ENCODE data around the gene TMEM63B.
A peak's percentile ranks its signal among the peaks of the same experiment; 100 is the strongest.
"Not testable (repeated sequence)": the region's sequence is repeated elsewhere in the genome, so short reads cannot be mapped to it uniquely, and the experiment has no call there.

Gene TMEM63B

GRCh38 chr6:44088827-44089590 is 38.3 kb upstream of the TMEM63B start:
- Mint-ChIP-seq H3K4me3 (no peak overlapping the region), H3K9me3 (no peaks in the 10 kb centered on the region), H3K36me3 (ENCODE audit: low read depth) (no peaks in the 10 kb centered on the region), H3K4me1 (ENCODE audit: low read depth) (no peaks in the 10 kb centered on the region), H3K27ac (no peak overlapping the region), H3K27me3 (ENCODE audit: low read depth) (no peaks in the 10 kb centered on the region)
- no peak for DNase-seq (ENCODE audit: low spot score)

- no peaks in the 10 kb centered on the region for H3K27me3 Mint-ChIP-seq (ENCODE audit: low read depth)
- H3K27ac Mint-ChIP-seq = no peak overlapping the region
Observed at GRCh38 chr6:44090465-44090864, 36.9 kb upstream of the TMEM63B start.

GRCh38 chr6:44091356-44091755 is 36.0 kb upstream of the TMEM63B start:
- not testable (repeated sequence) for H3K27ac Mint-ChIP-seq

More at GRCh38 chr6:44090465-44090864, 36.9 kb upstream of the TMEM63B start:
- no peak for DNase-seq (ENCODE audit: low spot score)
- no peak overlapping the region for H3K4me3 Mint-ChIP-seq
- H3K9me3 Mint-ChIP-seq = no peaks in the 10 kb centered on the region
- no peaks in the 10 kb centered on the region for H3K36me3 Mint-ChIP-seq (ENCODE audit: low read depth)
- no peaks in the 10 kb centered on the region for H3K4me1 Mint-ChIP-seq (ENCODE audit: low read depth)

GRCh38 chr6:44091981-44092884 is 35.1 kb upstream of the TMEM63B start:
- Mint-ChIP-seq H3K27me3 (ENCODE audit: low read depth) (no peaks in the 10 kb centered on the region), H3K9me3 (no peaks in the 10 kb centered on the region), H3K4me1 (ENCODE audit: low read depth) (peaks cover 4% of the 10 kb centered on the region)

More at GRCh38 chr6:44091356-44091755, 36.0 kb upstream of the TMEM63B start:
- H3K27me3 Mint-ChIP-seq (ENCODE audit: low read depth); DNase-seq (ENCODE audit: low spot score); H3K9me3 Mint-ChIP-seq; H3K36me3 Mint-ChIP-seq (ENCODE audit: low read depth); H3K4me1 Mint-ChIP-seq (ENCODE audit: low read depth); H3K4me3 Mint-ChIP-seq: not testable (repeated sequence)

DNA sequence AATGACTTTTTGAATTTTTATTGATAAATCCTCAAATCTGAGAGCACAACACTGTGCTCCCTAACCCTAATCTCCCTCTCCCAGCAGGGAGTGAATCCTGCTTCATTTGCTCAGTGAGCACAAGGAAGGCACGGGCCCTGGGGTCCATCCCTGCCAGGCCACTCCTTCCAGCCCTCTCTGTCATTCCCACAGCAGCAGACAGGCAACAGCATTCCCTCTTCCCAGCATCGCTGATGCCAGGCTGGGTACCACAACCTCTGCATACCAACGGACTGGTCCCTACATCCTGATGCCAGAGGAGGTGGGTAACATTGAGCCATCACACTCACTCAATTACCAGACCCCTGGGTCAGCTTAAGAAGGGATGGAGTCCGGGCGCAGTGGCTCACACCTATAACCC is 34.3 kb upstream of the TMEM63B start:
- H3K4me3 Mint-ChIP-seq = no peak overlapping the region
- H3K9me3 Mint-ChIP-seq = no peaks in the 10 kb centered on the region
- peaks cover 4% of the 10 kb centered on the region for H3K4me1 Mint-ChIP-seq (ENCODE audit: low read depth)
- no peaks in the 10 kb centered on the region for H3K36me3 Mint-ChIP-seq (ENCODE audit: low read depth)
- no peak overlapping the region for H3K27ac Mint-ChIP-seq
- no peaks in the 10 kb centered on the region for H3K27me3 Mint-ChIP-seq (ENCODE audit: low read depth)
- no peak for DNase-seq (ENCODE audit: low spot score)

More at GRCh38 chr6:44091981-44092884, 35.1 kb upstream of the TMEM63B start:
- Mint-ChIP-seq H3K4me3 (no peak overlapping the region), H3K36me3 (ENCODE audit: low read depth) (no peaks in the 10 kb centered on the region), H3K27ac (no peak overlapping the region)
- DNase-seq (ENCODE audit: low spot score) = no peak

- peaks cover 4% of the 10 kb centered on the region for H3K4me1 Mint-ChIP-seq (ENCODE audit: low read depth)
- no peak overlapping the region for H3K4me3 Mint-ChIP-seq
- no peak for DNase-seq (ENCODE audit: low spot score)
- no peaks in the 10 kb centered on the region for H3K27me3 Mint-ChIP-seq (ENCODE audit: low read depth)
- H3K27ac Mint-ChIP-seq = no peak overlapping the region
- H3K36me3 Mint-ChIP-seq (ENCODE audit: low read depth) = no peaks in the 10 kb centered on the region
- H3K9me3 Mint-ChIP-seq = no peaks in the 10 kb centered on the region
Observed at GRCh38 chr6:44093750-44094402, 33.5 kb upstream of the TMEM63B start.

GRCh38 chr6:44094403-44095242 is 32.7 kb upstream of the TMEM63B start:
- Mint-ChIP-seq H3K9me3 (no peaks in the 10 kb centered on the region), H3K36me3 (ENCODE audit: low read depth) (no peaks in the 10 kb centered on the region), H3K4me1 (ENCODE audit: low read depth) (peaks cover 4% of the 10 kb centered on the region), H3K27ac (no peak overlapping the region), H3K4me3 (no peak overlapping the region), H3K27me3 (ENCODE audit: low read depth) (no peaks in the 10 kb centered on the region)
- DNase-seq (ENCODE audit: low spot score) = no peak

- H3K27me3 Mint-ChIP-seq (ENCODE audit: low read depth); DNase-seq (ENCODE audit: low spot score); H3K4me3 Mint-ChIP-seq; H3K4me1 Mint-ChIP-seq (ENCODE audit: low read depth); H3K9me3 Mint-ChIP-seq; H3K36me3 Mint-ChIP-seq (ENCODE audit: low read depth); H3K27ac Mint-ChIP-seq: not testable (repeated sequence)
Observed at GRCh38 chr6:44095243-44095623, 32.1 kb upstream of the TMEM63B start.

- Mint-ChIP-seq H3K4me3 (no peak overlapping the region), H3K27me3 (ENCODE audit: low read depth) (no peaks in the 10 kb centered on the region), H3K9me3 (no peaks in the 10 kb centered on the region), H3K4me1 (ENCODE audit: low read depth) (peaks cover 4% of the 10 kb centered on the region), H3K36me3 (ENCODE audit: low read depth) (no peaks in the 10 kb centered on the region), H3K27ac (peak overlapping the region; percentile 21)
- peak; percentile 60 for DNase-seq (ENCODE audit: low spot score)
Observed at GRCh38 chr6:44096612-44097011, 30.7 kb upstream of the TMEM63B start.

- Mint-ChIP-seq H3K36me3 (ENCODE audit: low read depth) (peaks cover 2% of the 10 kb centered on the region), H3K27ac (no peak overlapping the region), H3K27me3 (ENCODE audit: low read depth) (no peaks in the 10 kb centered on the region), H3K4me3 (no peak overlapping the region), H3K4me1 (ENCODE audit: low read depth) (peaks cover 14% of the 10 kb centered on the region), H3K9me3 (no peaks in the 10 kb centered on the region)
- no peak for DNase-seq (ENCODE audit: low spot score)
Observed at GRCh38 chr6:44097782-44098317, 29.5 kb upstream of the TMEM63B start.

GRCh38 chr6:44099192-44099591 is 28.2 kb upstream of the TMEM63B start:
- H3K9me3 Mint-ChIP-seq = no peaks in the 10 kb centered on the region
- DNase-seq (ENCODE audit: low spot score) = no peak
- no peak overlapping the region for H3K27ac Mint-ChIP-seq
- H3K36me3 Mint-ChIP-seq (ENCODE audit: low read depth) = peaks cover 4% of the 10 kb centered on the region
- H3K4me3 Mint-ChIP-seq = no peak overlapping the region
- peaks cover 15% of the 10 kb centered on the region for H3K4me1 Mint-ChIP-seq (ENCODE audit: low read depth)
- H3K27me3 Mint-ChIP-seq (ENCODE audit: low read depth) = no peaks in the 10 kb centered on the region

DNA sequence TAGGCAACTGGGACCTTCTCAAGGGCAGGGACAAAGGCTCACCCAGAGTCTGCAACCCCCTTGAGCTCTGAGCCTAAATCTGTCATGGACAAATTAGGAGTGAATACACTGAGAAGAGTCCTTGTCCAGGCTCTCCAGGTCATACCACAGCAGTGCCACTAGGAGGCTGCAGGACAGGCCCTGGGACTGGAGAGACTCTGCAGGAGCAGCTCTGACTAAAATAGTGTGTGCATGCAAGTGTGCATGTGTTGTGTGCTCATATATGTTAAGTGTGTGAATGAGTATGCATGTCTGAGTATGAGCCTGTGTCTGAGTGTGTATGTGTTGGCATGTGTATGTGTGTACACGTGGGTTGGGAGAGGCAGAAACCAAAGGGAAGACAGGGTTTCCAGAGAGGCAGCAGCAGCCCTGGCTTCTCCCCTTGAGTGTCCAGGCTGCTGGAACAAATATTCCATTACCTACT is 27.2 kb upstream of the TMEM63B start:
- H3K4me1 Mint-ChIP-seq (ENCODE audit: low read depth) = peaks cover 15% of the 10 kb centered on the region
- H3K4me3 Mint-ChIP-seq = no peak overlapping the region
- DNase-seq (ENCODE audit: low spot score) = no peak
- peaks cover 4% of the 10 kb centered on the region for H3K36me3 Mint-ChIP-seq (ENCODE audit: low read depth)
- no peak overlapping the region for H3K27ac Mint-ChIP-seq
- H3K27me3 Mint-ChIP-seq (ENCODE audit: low read depth) = no peaks in the 10 kb centered on the region
- no peaks in the 10 kb centered on the region for H3K9me3 Mint-ChIP-seq

GRCh38 chr6:44101832-44102231 is 25.5 kb upstream of the TMEM63B start:
- no peaks in the 10 kb centered on the region for H3K27me3 Mint-ChIP-seq (ENCODE audit: low read depth)
- H3K9me3 Mint-ChIP-seq = no peaks in the 10 kb centered on the region
- H3K36me3 Mint-ChIP-seq (ENCODE audit: low read depth) = peaks cover 6% of the 10 kb centered on the region
- H3K4me1 Mint-ChIP-seq (ENCODE audit: low read depth) = peaks cover 12% of the 10 kb centered on the region
- DNase-seq (ENCODE audit: low spot score) = no peak
- no peak overlapping the region for H3K4me3 Mint-ChIP-seq
- peak overlapping the region; percentile 51 for H3K27ac Mint-ChIP-seq

Measured in T-helper 2 cell treated with Interferon-gamma antibody and Interleukin-4, amounts not matched to agents 5 μg/mL and 100 μg/mL, for 36 hours (primary cell).